ENCODE results near the gene PPIL1. TPM values are rescaled to one million over a fixed set of nuclear protein-coding genes. Genes with fewer than 3 reads are reported as not detected.

The PPIL1 gene
- total RNA-seq, 1 experiment from 2014 or later: 87.8 TPM

DNA sequence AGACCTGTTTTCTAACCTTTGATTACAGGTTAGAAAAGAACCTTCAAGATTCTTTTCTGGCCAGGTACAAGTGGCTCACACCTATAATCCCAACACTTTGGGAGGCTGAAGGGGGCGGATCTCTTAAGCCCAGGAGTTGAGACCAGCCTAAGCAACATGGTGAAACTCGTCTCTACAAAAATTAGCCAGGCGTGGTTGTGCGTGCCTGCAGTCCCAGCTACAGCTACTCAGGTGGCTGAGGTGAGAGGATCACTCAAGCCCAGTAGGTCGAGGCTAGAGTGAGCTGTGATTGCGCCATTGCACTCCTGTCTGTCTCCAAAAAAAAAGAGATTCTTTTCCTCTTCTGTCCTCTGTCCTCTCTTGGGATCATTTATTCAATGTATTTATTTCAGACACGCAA lies 14.5 kb downstream of the PPIL1 start:
- Histone ChIP-seq H3K4me2 (ENCODE audit: insufficient read depth, insufficient read length, low read length) (no peak overlapping the region), H3K79me1 (ENCODE audit: insufficient read depth, low read depth, low read length, poor library complexity, severe bottlenecking) (peaks cover 6% of the 10 kb centered on the region), H4K91ac (ENCODE audit: insufficient read length, low read depth, low read length) (no peak overlapping the region), H2AFZ (ENCODE audit: low read length) (no peak overlapping the region), H4K5ac (ENCODE audit: insufficient read length, low read depth, low read length) (no peak overlapping the region), H2BK20ac (ENCODE audit: low read depth, low read length, poor library complexity, severe bottlenecking) (no peak overlapping the region), H3T11ph (ENCODE audit: low read length) (no peak overlapping the region), H3K56ac (ENCODE audit: insufficient read length, low read depth, low read length) (no peak overlapping the region), H3K79me2 (ENCODE audit: insufficient read depth, low read length) (peaks cover 6% of the 10 kb centered on the region; the same call in 1 of the 2 replicates), H3K14ac (ENCODE audit: insufficient read depth, low read length) (no peak overlapping the region), H4K20me1 (ENCODE audit: control insufficient read depth, insufficient read depth, insufficient read length) (peaks cover 2% of the 10 kb centered on the region), H3K27ac (ENCODE audit: insufficient read length, low read depth, low read length) (no peak overlapping the region), H3K18ac (ENCODE audit: insufficient read length, low read depth, low read length) (no peak overlapping the region), H3K4ac (ENCODE audit: low read depth, low read length) (no peak overlapping the region), H3K23me2 (ENCODE audit: insufficient read length, low read depth, low read length, poor library complexity, severe bottlenecking) (no peaks in the 10 kb centered on the region), H3K4me1 (ENCODE audit: insufficient read depth, low read length) (peaks cover 2% of the 10 kb centered on the region; the same call in 1 of the 2 replicates), H2BK5ac (ENCODE audit: insufficient read length, low read length) (no peak overlapping the region), H2BK15ac (ENCODE audit: low read depth, low read length) (no peak overlapping the region), H3K27me3 (ENCODE audit: insufficient read depth, low read length) (no peaks in the 10 kb centered on the region), H3K9me3 (ENCODE audit: control insufficient read depth, low read depth, low read length) (no peaks in the 10 kb centered on the region), H4K8ac (replicated peaks; ENCODE audit: insufficient read length, low read depth, low read length) (no peak overlapping the region), H2BK12ac (ENCODE audit: insufficient read length, low read depth, low read length) (no peak overlapping the region), H3K23ac (ENCODE audit: insufficient read length, low read depth, low read length) (no peak overlapping the region), H3K9ac (ENCODE audit: extremely low read depth, insufficient read length, low read length) (no peak overlapping the region), H2AK5ac (ENCODE audit: insufficient read length, low read length) (no peak overlapping the region), H2BK120ac (ENCODE audit: low read depth, low read length, poor library complexity, severe bottlenecking) (no peak overlapping the region)
- TF ChIP-seq, protein P1, sequence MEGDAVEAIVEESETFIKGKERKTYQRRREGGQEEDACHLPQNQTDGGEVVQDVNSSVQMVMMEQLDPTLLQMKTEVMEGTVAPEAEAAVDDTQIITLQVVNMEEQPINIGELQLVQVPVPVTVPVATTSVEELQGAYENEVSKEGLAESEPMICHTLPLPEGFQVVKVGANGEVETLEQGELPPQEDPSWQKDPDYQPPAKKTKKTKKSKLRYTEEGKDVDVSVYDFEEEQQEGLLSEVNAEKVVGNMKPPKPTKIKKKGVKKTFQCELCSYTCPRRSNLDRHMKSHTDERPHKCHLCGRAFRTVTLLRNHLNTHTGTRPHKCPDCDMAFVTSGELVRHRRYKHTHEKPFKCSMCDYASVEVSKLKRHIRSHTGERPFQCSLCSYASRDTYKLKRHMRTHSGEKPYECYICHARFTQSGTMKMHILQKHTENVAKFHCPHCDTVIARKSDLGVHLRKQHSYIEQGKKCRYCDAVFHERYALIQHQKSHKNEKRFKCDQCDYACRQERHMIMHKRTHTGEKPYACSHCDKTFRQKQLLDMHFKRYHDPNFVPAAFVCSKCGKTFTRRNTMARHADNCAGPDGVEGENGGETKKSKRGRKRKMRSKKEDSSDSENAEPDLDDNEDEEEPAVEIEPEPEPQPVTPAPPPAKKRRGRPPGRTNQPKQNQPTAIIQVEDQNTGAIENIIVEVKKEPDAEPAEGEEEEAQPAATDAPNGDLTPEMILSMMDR (conservative IDR thresholded peaks at IDR 0.05): no peak
- no peak overlapping the region for H3K4me3 Mint-ChIP-seq
- DNase-seq: no peak
- H3K27ac Mint-ChIP-seq: peak overlapping the region in 2 of 3 experiments; percentile 27 to 46; a peak in 4 of 7 replicates
- WGBS (ENCODE audit: extremely low coverage, insufficient read length, low lambda C conversion rate): no CpG with 5 or more reads among the region's 7 CpGs
- H3K9me3 Mint-ChIP-seq: no peaks in the 10 kb centered on the region; a peak in 1 of 5 replicates
- no peaks in the 10 kb centered on the region; the same call in 1 of the 2 replicates for H3K27me3 Mint-ChIP-seq (ENCODE audit: low read depth)
- peaks cover 38 to 75% (median 62%) of the 10 kb centered on the region in 3 experiments for H3K36me3 Mint-ChIP-seq (ENCODE audit: insufficient read depth in 1 of 3, low read depth in 3 of 3)
- peaks cover 42 to 43% of the 10 kb centered on the region in 2 experiments for H3K4me1 Mint-ChIP-seq

All from H9 (cell line).